Measurements from ENCODE around the gene DPP4.

DPP4 gene

GRCh38 chr2:162082681-162083080, 8.7 kb upstream of the DPP4 start:
- TF ChIP-seq CTCF (conservative IDR thresholded peaks at IDR 0.05): no peak

GRCh38 chr2:162082036-162082435, 8.0 kb upstream of the DPP4 start:
- H3K27ac ChIP-seq: no peak overlapping the region
- no peak for TF ChIP-seq CTCF (conservative IDR thresholded peaks at IDR 0.05)

More at GRCh38 chr2:162082681-162083080, 8.7 kb upstream of the DPP4 start:
- peak overlapping the region; percentile 84; the same call in 1 of the 2 replicates for H3K27ac ChIP-seq

- H3K27ac ChIP-seq: no peak overlapping the region
- no peak for TF ChIP-seq CTCF (conservative IDR thresholded peaks at IDR 0.05)
These were observed 5.5 kb upstream of the DPP4 start for GRCh38 chr2:162079514-162079913.

- no peak for TF ChIP-seq CTCF (conservative IDR thresholded peaks at IDR 0.05)
- no peak overlapping the region for H3K27ac ChIP-seq
These were observed 1.7 kb upstream of the DPP4 start for GRCh38 chr2:162075689-162076132.

GRCh38 chr2:162074928-162075688, 1.1 kb upstream of the DPP4 start:
- H3K27ac ChIP-seq: peak overlapping the region; percentile 76
- TF ChIP-seq CTCF (conservative IDR thresholded peaks at IDR 0.05): no peak

GRCh38 chr2:162074632-162074895, 549 bp upstream of the DPP4 start:
- peak overlapping the region; percentile 76 for H3K27ac ChIP-seq
- no peak for TF ChIP-seq CTCF (conservative IDR thresholded peaks at IDR 0.05)

GRCh38 chr2:162072976-162073887, 783 bp downstream of the DPP4 start:
- peak overlapping the region; percentile 76 for H3K27ac ChIP-seq
- no peak for TF ChIP-seq CTCF (conservative IDR thresholded peaks at IDR 0.05)
